Ishikawa (cell line): ENCODE measurements around the gene RAI1.

Experiments
- CEBPB ChIP-seq: IDR thresholded peaks from 2 replicates; pipeline ENCODE4 v1.6.1; 2012
- CREB1 ChIP-seq: IDR thresholded peaks from 2 replicates; pipeline ENCODE4 v1.6.1; 2012; ENCODE audit warnings: low read depth
- EGR1 ChIP-seq: IDR thresholded peaks from 2 replicates; pipeline ENCODE4 v1.6.1; 2012
- EP300 ChIP-seq: IDR thresholded peaks from 2 replicates; pipeline ENCODE4 v1.6.1; 2012; ENCODE audit warnings: borderline replicate concordance
- FOXM1 ChIP-seq: IDR thresholded peaks from 2 replicates; pipeline ENCODE4 v1.6.1; 2012; ENCODE audit warnings: low read depth, borderline replicate concordance
- NFIC ChIP-seq: IDR thresholded peaks from 2 replicates; pipeline ENCODE4 v1.6.1; 2012
- RAD21 ChIP-seq: IDR thresholded peaks from 2 replicates; pipeline ENCODE4 v1.6.1; 2012; ENCODE audit warnings: low read depth
- TAF1 ChIP-seq: IDR thresholded peaks from 2 replicates; pipeline ENCODE4 v1.6.1; 2012; ENCODE audit warnings: low read depth, mild to moderate bottlenecking
- TCF12 ChIP-seq: IDR thresholded peaks from 2 replicates; pipeline ENCODE4 v1.6.1; 2012; ENCODE audit warnings: low read depth
- TEAD4 ChIP-seq: IDR thresholded peaks from 2 replicates; pipeline ENCODE4 v1.6.1; 2012
- YY1 ChIP-seq: IDR thresholded peaks from 2 replicates; pipeline ENCODE4 v1.6.1; 2012; ENCODE audit warnings: low read depth
- ZBTB7A ChIP-seq: IDR thresholded peaks from 2 replicates; pipeline ENCODE4 v1.6.1; 2012; ENCODE audit warnings: low read depth
- TF ChIP-seq, protein P1 (sequence below): IDR thresholded peaks from 2 replicates; pipeline ENCODE4 v1.6.1; 2012
- TF ChIP-seq, protein P2 (sequence below): IDR thresholded peaks from 2 replicates; pipeline ENCODE4 v1.6.1; 2012; ENCODE audit warnings: low read depth, mild to moderate bottlenecking
- TF ChIP-seq, protein P3 (sequence below): IDR thresholded peaks from 2 replicates; pipeline ENCODE4 v1.6.1; 2012

The RAI1 gene

DNA sequence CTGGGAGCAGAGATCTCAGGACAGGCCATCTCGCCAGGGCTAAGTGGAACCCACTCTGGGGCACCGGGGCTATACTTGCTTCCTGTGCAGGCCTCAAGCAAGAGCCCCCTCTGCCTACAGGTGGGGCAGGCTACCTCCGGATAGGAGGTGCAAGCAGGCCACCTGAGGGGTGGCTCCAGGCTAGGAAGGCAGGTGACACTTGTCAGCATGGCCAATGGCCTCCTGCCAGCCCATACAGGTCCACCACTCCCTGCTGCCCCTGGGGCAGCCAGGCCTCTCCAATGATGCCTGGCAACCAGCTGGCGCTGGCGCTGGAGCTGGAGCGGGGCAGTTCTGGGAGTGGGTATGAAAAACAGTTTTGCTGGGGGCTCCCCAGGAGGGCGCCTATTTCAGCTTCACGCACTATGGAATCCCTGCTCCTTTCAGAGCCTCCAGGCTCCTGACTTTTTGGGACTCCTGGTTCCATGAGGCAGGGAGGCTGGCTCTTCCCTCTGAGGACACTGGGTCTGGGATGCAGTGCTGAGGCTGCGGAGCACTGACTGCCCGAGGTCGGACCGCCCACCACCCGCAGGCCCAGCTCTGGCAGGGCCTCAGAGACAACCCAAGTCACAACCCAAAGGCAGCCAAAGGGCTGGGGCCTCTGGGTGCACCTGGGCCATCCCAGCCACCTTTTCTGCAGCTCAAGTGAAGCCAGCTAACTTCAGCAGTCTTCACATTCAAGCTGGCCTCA, 164.0 kb downstream of the RAI1 start:
- no peak for TF ChIP-seq FOXM1
- no peak for TF ChIP-seq NFIC
- TF ChIP-seq, protein P1, sequence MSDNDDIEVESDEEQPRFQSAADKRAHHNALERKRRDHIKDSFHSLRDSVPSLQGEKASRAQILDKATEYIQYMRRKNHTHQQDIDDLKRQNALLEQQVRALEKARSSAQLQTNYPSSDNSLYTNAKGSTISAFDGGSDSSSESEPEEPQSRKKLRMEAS: no peak
- TF ChIP-seq, protein P2, sequence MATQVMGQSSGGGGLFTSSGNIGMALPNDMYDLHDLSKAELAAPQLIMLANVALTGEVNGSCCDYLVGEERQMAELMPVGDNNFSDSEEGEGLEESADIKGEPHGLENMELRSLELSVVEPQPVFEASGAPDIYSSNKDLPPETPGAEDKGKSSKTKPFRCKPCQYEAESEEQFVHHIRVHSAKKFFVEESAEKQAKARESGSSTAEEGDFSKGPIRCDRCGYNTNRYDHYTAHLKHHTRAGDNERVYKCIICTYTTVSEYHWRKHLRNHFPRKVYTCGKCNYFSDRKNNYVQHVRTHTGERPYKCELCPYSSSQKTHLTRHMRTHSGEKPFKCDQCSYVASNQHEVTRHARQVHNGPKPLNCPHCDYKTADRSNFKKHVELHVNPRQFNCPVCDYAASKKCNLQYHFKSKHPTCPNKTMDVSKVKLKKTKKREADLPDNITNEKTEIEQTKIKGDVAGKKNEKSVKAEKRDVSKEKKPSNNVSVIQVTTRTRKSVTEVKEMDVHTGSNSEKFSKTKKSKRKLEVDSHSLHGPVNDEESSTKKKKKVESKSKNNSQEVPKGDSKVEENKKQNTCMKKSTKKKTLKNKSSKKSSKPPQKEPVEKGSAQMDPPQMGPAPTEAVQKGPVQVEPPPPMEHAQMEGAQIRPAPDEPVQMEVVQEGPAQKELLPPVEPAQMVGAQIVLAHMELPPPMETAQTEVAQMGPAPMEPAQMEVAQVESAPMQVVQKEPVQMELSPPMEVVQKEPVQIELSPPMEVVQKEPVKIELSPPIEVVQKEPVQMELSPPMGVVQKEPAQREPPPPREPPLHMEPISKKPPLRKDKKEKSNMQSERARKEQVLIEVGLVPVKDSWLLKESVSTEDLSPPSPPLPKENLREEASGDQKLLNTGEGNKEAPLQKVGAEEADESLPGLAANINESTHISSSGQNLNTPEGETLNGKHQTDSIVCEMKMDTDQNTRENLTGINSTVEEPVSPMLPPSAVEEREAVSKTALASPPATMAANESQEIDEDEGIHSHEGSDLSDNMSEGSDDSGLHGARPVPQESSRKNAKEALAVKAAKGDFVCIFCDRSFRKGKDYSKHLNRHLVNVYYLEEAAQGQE: no peak
- TF ChIP-seq TAF1: no peak
- no peak for TF ChIP-seq RAD21
- no peak for TF ChIP-seq YY1
- no peak for TF ChIP-seq ZBTB7A
- no peak for TF ChIP-seq EGR1

DNA sequence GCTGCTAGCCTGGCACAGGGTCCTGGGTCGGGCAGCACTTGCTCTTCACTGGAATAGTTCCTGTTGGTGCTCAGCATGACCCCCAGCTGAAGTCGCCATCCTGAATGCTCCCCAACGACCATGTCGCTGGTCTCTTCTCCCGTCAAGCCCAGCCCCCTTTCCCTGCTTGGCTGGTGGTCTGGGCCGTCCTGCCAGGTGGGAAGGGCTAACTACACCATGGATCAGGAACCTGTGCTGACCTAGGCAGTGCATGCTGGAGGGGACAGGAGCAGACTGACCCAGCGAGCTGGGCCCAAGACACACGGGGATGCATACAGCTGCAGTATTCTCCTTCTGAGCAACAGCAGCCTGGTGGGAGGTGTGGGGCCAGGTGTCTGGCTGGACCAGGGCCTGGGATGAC, 164.7 kb downstream of the RAI1 start:
- TF ChIP-seq TAF1 (no peak), NFIC (no peak), EGR1 (no peak), CEBPB (no peak), ZBTB7A (no peak), RAD21 (no peak), TCF12 (no peak), FOXM1 (no peak), EP300 (no peak), YY1 (no peak), CREB1 (no peak), TEAD4 (no peak)
- TF ChIP-seq, protein P1: no peak
- TF ChIP-seq, protein P2: no peak
- TF ChIP-seq, protein P3, sequence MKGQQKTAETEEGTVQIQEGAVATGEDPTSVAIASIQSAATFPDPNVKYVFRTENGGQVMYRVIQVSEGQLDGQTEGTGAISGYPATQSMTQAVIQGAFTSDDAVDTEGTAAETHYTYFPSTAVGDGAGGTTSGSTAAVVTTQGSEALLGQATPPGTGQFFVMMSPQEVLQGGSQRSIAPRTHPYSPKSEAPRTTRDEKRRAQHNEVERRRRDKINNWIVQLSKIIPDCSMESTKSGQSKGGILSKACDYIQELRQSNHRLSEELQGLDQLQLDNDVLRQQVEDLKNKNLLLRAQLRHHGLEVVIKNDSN: no peak

DNA sequence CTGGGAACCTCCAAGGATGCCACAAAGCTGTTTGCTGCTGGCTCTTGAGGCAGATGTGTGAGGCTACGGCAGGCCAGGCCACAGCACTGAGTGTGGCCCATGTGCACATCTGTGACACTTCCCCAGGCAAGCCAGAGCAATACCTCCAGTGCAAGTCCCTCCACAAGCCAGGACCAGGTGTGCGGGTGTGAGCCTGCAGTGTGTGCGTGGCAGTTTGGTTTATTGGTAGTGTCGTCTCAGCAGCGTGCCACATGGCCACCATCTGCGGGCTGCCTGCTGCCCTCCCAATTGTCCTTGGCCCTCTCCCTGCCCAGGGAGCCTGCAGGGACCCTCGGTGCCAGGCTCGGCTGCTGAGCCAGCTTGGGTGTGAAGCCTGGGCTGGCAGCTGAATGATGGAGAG, 165.4 kb downstream of the RAI1 start:
- TF ChIP-seq EP300: no peak
- no peak for TF ChIP-seq RAD21
- TF ChIP-seq TAF1: no peak
- TF ChIP-seq TEAD4: no peak
- no peak for TF ChIP-seq CREB1
- no peak for TF ChIP-seq EGR1
- TF ChIP-seq, protein P3: no peak
- TF ChIP-seq ZBTB7A: no peak
- no peak for TF ChIP-seq CEBPB
- no peak for TF ChIP-seq FOXM1
- TF ChIP-seq YY1: no peak
- TF ChIP-seq, protein P1: no peak
- TF ChIP-seq, protein P2: no peak

DNA sequence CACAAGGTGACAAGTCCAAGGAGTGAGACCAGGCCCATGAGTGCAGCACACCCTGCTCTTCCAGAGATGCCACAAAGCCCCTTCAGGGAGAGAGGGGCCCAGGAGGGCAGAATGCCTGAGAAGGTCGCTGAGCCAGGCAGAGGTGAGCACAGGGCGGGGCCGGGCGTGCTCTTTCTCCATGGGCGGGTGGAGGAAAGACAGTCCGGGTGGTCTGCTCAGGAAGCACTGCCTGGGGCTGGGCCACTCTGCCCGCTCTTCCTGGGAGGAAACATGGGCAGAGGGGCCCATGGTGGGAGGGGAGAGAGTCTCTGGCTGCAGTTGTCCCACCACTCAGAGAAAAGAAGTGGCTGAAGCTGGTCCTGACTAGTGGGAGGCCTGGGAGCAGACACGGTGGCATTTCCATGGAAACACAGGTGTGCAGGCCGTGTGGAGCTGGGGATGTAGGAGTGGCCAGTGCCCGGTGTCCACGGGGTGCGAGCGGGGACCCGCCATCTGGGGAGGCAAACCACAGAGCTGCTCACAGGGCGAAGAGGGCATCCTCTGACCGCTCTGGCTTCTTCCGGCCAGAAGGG, 165.9 kb downstream of the RAI1 start:
- TF ChIP-seq, protein P2: no peak
- no peak for TF ChIP-seq NFIC
- no peak for TF ChIP-seq CREB1
- no peak for TF ChIP-seq EP300
- no peak for TF ChIP-seq CEBPB
- TF ChIP-seq YY1: no peak
- no peak for TF ChIP-seq TAF1
- TF ChIP-seq FOXM1: no peak
- no peak for TF ChIP-seq ZBTB7A
- TF ChIP-seq TEAD4: no peak
- TF ChIP-seq TCF12: no peak
- no peak for TF ChIP-seq RAD21
- no peak for TF ChIP-seq EGR1
- TF ChIP-seq, protein P3: no peak
- TF ChIP-seq, protein P1: no peak
